Measurements from ENCODE around the gene GRIFIN. TPM values are rescaled to one million over a fixed set of nuclear protein-coding genes. Genes with fewer than 3 reads are reported as not detected.

GRIFIN gene
- total RNA-seq, 1 donor from 2014 or later = not detected

DNA sequence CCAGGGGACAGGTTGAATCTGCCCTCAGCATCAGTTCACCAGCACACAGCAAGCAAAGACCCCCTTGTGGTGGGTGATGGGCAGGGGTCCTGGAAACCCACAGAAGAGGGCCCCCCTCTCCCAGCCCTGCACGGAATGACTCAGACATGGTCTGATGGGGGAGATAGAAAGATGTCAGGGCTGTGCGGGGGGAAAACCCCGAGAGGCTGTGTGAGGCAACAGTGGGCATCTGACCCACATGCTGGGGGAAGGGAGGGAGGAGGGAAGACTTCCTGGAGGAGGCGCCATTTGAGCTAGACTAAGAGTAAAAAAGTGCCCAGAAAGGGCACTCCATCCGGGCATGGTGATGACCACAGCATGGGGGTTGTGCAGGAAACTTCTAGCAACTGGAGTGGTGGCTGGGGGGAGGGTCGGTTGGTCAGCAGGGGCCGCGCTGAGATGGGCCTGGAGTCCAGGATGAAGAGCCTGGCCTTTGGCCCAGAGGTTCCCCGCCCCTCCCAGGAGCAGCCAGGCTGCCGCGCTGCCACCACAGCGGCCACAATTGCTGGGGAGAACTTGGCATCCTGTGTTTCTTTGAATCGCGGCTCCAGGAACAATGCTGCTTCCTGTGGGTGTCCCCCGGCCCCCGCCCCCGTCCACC lies 45.9 kb upstream of the GRIFIN start:
- H3K27ac Mint-ChIP-seq = peak overlapping the region; percentile 55
- peaks cover 4% of the 10 kb centered on the region for H3K36me3 Mint-ChIP-seq
- H3K9me3 Mint-ChIP-seq = no peaks in the 10 kb centered on the region
- peak overlapping the region; percentile 48 for H3K4me3 Mint-ChIP-seq
- DNase-seq (ENCODE audit: low spot score in 2 of 2, unreplicated experiment in 2 of 2) = no peak
- H3K27me3 Mint-ChIP-seq (ENCODE audit: low read depth) = peaks cover 23% of the 10 kb centered on the region
- H3K4me1 Mint-ChIP-seq = peaks cover 49% of the 10 kb centered on the region
- TF ChIP-seq, protein P1, sequence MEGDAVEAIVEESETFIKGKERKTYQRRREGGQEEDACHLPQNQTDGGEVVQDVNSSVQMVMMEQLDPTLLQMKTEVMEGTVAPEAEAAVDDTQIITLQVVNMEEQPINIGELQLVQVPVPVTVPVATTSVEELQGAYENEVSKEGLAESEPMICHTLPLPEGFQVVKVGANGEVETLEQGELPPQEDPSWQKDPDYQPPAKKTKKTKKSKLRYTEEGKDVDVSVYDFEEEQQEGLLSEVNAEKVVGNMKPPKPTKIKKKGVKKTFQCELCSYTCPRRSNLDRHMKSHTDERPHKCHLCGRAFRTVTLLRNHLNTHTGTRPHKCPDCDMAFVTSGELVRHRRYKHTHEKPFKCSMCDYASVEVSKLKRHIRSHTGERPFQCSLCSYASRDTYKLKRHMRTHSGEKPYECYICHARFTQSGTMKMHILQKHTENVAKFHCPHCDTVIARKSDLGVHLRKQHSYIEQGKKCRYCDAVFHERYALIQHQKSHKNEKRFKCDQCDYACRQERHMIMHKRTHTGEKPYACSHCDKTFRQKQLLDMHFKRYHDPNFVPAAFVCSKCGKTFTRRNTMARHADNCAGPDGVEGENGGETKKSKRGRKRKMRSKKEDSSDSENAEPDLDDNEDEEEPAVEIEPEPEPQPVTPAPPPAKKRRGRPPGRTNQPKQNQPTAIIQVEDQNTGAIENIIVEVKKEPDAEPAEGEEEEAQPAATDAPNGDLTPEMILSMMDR (IDR thresholded peaks at IDR 0.05; ENCODE audit: unreplicated experiment) = no peak

DNA sequence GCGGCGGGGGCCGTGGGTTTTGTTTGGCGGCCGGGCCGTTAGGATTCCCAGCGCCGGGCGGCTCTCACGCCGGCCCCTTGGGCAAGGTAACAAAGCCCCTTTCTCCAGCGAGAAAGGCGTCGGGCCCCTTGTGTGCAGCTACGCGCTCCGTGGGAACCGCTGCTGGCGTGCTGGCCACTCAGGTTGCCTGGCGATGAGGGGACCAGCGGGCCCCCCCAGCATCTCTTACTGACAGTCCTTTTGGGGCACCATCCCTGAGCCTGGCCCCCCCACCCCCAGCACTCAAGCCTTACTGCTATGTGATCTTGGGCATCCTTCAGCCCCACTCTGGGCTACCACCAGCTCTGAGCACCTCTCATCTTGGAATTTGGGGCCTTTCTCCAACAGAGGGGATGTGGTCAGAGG lies 45.1 kb upstream of the GRIFIN start:
- Mint-ChIP-seq H3K36me3 (peaks cover 4% of the 10 kb centered on the region), H3K4me1 (peaks cover 55% of the 10 kb centered on the region), H3K27me3 (ENCODE audit: low read depth) (peaks cover 23% of the 10 kb centered on the region), H3K4me3 (peak overlapping the region; percentile 48), H3K27ac (peak overlapping the region; percentile 55), H3K9me3 (no peaks in the 10 kb centered on the region)
- TF ChIP-seq, protein P1 (IDR thresholded peaks at IDR 0.05; ENCODE audit: unreplicated experiment) = no peak
- no peak for DNase-seq (ENCODE audit: low spot score in 2 of 2, unreplicated experiment in 2 of 2)

DNA sequence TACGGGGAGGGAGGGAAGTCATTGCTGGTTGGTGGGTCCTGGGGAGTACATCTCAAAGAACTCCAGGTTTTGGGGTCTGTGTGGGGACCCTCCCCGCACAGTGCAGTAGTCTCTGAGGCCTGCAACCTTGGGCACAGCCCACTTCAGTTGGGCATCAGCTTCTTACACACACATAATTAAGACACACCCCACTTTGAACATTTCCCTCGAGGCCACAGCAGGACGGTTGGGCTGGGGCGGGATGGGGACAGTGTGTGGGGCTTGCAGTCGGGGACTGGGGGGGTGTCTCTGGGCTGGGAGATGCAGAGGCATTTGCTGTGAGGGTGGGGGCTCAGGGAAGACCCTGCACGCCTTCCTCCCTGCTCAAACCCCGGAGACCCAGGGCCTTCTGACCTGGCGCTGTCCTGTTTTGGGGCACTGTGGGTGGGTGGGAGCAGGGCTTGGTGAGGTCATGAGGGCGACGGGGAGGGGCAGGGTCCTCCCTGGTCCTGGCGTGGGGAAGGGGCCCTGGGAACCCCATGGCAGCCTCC lies 44.6 kb upstream of the GRIFIN start:
- TF ChIP-seq, protein P1 (IDR thresholded peaks at IDR 0.05; ENCODE audit: unreplicated experiment) = no peak
- no peak overlapping the region for H3K27ac Mint-ChIP-seq
- H3K27me3 Mint-ChIP-seq (ENCODE audit: low read depth) = peaks cover 23% of the 10 kb centered on the region
- H3K36me3 Mint-ChIP-seq = peaks cover 2% of the 10 kb centered on the region
- no peaks in the 10 kb centered on the region for H3K9me3 Mint-ChIP-seq
- peak overlapping the region; percentile 86 for H3K4me3 Mint-ChIP-seq
- no peak for DNase-seq (ENCODE audit: low spot score in 2 of 2, unreplicated experiment in 2 of 2)
- H3K4me1 Mint-ChIP-seq = peaks cover 57% of the 10 kb centered on the region

DNA sequence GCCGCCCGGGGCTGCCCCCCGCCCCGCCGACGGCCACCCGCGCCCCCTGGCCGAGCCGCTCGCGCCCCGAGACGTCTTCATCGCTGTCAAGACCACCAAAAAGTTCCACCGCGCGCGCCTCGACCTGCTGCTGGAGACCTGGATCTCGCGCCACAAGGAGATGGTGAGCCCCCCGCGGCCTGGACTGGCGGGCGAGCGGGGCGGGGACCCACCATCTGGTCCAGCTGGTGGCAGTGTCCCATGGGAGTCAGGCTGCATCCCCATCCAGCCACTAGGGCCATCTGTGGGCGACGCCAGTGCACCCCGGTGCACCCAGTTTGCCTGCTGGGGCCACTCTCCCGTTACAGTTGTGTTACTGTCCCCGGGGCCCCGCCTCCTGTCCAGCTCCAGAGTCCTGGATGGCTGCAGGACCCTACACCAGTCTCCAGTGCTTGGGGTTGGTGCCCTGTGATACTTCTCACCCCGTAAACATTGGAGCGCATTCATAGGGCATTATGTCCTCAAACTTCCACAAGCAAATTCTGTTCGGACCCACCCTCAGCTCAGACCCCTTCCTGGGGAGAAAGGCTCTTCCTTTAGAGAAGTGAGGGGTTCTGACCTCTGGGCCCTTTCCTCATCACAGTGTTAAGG lies 44.0 kb upstream of the GRIFIN start:
- Mint-ChIP-seq H3K27ac (peak overlapping the region; percentile 73), H3K4me1 (peaks cover 57% of the 10 kb centered on the region), H3K9me3 (no peaks in the 10 kb centered on the region), H3K27me3 (ENCODE audit: low read depth) (peaks cover 23% of the 10 kb centered on the region), H3K4me3 (peak overlapping the region; percentile 86), H3K36me3 (no peaks in the 10 kb centered on the region)
- TF ChIP-seq, protein P1 (IDR thresholded peaks at IDR 0.05; ENCODE audit: unreplicated experiment) = no peak
- DNase-seq (ENCODE audit: low spot score in 2 of 2, unreplicated experiment in 2 of 2) = no peak

DNA sequence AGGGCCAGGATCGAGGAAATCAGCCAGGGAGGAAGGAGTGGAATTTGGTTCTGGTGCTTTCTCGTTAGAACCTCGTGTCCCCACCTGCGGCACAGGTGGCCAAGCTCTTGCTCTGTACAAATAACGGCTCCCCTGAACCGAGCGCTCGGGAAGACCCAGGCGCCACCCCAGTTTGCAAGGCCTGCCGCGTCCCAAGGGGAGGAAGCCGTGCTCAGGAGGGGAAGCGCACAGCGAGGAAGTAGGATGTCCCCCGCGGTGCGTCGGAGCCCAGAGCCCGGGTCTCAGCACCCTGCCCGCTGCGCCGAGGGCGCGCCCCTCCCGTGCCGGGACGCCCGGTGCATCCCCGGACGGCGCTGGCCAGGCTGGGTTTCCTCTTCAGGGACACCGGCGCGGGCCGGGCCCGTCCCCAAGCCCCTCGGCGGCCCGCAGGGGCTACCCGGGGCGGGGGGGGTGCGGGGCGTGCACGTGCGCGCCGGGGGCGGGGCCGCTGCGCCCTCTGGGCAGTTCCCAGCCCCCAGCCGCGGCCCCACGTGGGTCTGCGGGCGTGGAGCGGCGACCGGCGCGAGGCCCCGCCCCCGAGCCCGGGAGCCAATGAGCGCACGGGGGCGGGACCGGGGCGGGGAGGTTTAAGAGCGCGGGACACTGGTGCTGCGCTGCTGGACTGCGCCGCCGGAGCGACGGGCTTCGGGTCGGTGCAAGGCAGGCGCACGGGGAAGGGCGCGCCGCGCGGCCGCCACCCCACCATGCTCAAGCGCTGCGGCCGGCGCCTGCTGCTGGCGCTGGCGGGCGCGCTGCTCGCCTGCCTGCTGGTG lies 43.1 kb upstream of the GRIFIN start, which contains the start of gene LFNG:
Gene LFNG, plus strand, starts transcription at position 656 of the 812 bp plus-strand sequence. Its CDS starts 88 bp downstream, at position 744.
- Mint-ChIP-seq H3K27me3 (ENCODE audit: low read depth) (peaks cover 23% of the 10 kb centered on the region), H3K36me3 (no peaks in the 10 kb centered on the region), H3K4me1 (peaks cover 57% of the 10 kb centered on the region), H3K9me3 (no peaks in the 10 kb centered on the region), H3K4me3 (peak within 1 kb of the TSS; percentile 86), H3K27ac (peak within 1 kb of the TSS; percentile 73)
- TF ChIP-seq, protein P1 (IDR thresholded peaks at IDR 0.05; ENCODE audit: unreplicated experiment) = no peak
- peak; percentile 78 to 85 for DNase-seq (ENCODE audit: low spot score in 2 of 2, unreplicated experiment in 2 of 2)
